A549 (cell line): Measurements from ENCODE around the gene TMEM131. TPM values are rescaled to one million over a fixed set of nuclear protein-coding genes. Genes with fewer than 3 reads are reported as not detected.

Experiments
- ATAC-seq, 2 experiments: fragments of 200-7000 bp in 1 of 2; fragments of >200 bp in 1 of 2; cut with Nextera tagmentation in 1 of 2; cut with Tn5 transposase in 1 of 2; 3 replicates each; pipeline versions ENCODE4 v1.8.0 to v1.9.1; 2018 to 2020; ENCODE audit warnings: mild to moderate bottlenecking in 1 of 2, moderate library complexity in 1 of 2
- CTCF ChIA-PET: fragments of 300-600 bp; sonication (Branson Sonifier 250); formaldehyde crosslinking; extraction: SDS; loops from one replicate; lab custom pipeline; 2021; ENCODE audit warnings: antibody characterized with exemption, inconsistent platforms; lab: Yijun Ruan, JAX
- POLR2A ChIA-PET: fragments of 350-600 bp; formaldehyde crosslinking; extraction: SDS; loops from one replicate; lab custom pipeline; 2021; ENCODE audit warnings: antibody characterized with exemption, inconsistent platforms; lab: Yijun Ruan, JAX
- DNase-seq, 2 experiments: peaks; one replicate each; pipeline versions ENCODE4 v3.0.0 to v3.0.0-alpha.2; 2011 to 2016; ENCODE audit warnings: low read depth in 1 of 2, low spot score in 1 of 2
- FAIRE-seq: peaks from 2 replicates; lab custom pipeline; 2011; peaks lifted over from hg19 to GRCh38; lab: Jason Lieb, UNC
- H3K27ac ChIP-seq, 2 experiments: fragments of >200 bp; sonication (Bioruptor Twin); formaldehyde crosslinking; 3 replicates each; pipeline ENCODE4 v1.5.1; 2016 to 2017
- H3K4me1 ChIP-seq: fragments of >200 bp; sonication (Bioruptor Twin); formaldehyde crosslinking; 3 replicates; pipeline ENCODE4 v1.6.1; 2016
- H3K4me2 ChIP-seq: fragments of >200 bp; sonication (Bioruptor Twin); formaldehyde crosslinking; 3 replicates; pipeline ENCODE4 v1.6.1; 2016
- H3K4me3 ChIP-seq: fragments of >200 bp; sonication (Bioruptor Twin); formaldehyde crosslinking; 3 replicates; pipeline ENCODE4 v1.5.1; 2016
- H3K9me3 ChIP-seq: fragments of >200 bp; sonication (Bioruptor Twin); formaldehyde crosslinking; 3 replicates; pipeline ENCODE4 v1.6.1; 2016
- BHLHE40 ChIP-seq: IDR thresholded peaks from 2 replicates; pipeline ENCODE4 v1.6.1; 2012; ENCODE audit warnings: low read depth, low read length, inconsistent platforms
- CBX8 ChIP-seq: fragments of 200-600 bp; sonication (generic); IDR thresholded peaks from 2 replicates; pipeline ENCODE4 v1.6.1; 2016
- CEBPB ChIP-seq, 2 experiments: fragments of >200 bp in 1 of 2; sonication (Bioruptor Twin) in 1 of 2; formaldehyde crosslinking in 1 of 2; IDR thresholded peaks; 2 replicates each; pipeline ENCODE4 v1.6.1; 2012 to 2016
- CHD2 ChIP-seq: fragments of 150-350 bp; IDR thresholded peaks from 2 replicates; pipeline ENCODE4 v1.6.1; 2014; ENCODE audit warnings: low read length; ENCODE audit not compliant: partially characterized antibody
- E2F6 ChIP-seq: IDR thresholded peaks from 2 replicates; pipeline ENCODE4 v1.6.1; 2012; ENCODE audit warnings: low read depth, borderline replicate concordance
- EHMT2 ChIP-seq: fragments of 200-600 bp; sonication (generic); IDR thresholded peaks from 2 replicates; pipeline ENCODE4 v1.6.1; 2016; ENCODE audit warnings: antibody characterized with exemption, low read depth, mild to moderate bottlenecking, moderate library complexity
- FOXS1 ChIP-seq: fragments of 250-450 bp; sonication (Bioruptor Pico); IDR thresholded peaks from 2 replicates; pipeline ENCODE4 v1.5.0; 2020; ENCODE audit warnings: mild to moderate bottlenecking, moderate library complexity
- HEYL ChIP-seq: fragments of 250-450 bp; sonication (Bioruptor Pico); IDR thresholded peaks from 2 replicates; pipeline ENCODE4 v1.8.0; 2021; ENCODE audit warnings: mild to moderate bottlenecking, moderate library complexity
- HMGXB4 ChIP-seq: fragments of 250-450 bp; sonication (Bioruptor Pico); IDR thresholded peaks from 2 replicates; pipeline ENCODE4 v1.5.0; 2021; ENCODE audit warnings: mild to moderate bottlenecking, moderate library complexity, borderline replicate concordance
- HOXA7 ChIP-seq: fragments of 250-450 bp; sonication (Bioruptor Pico); IDR thresholded peaks from 2 replicates; pipeline ENCODE4 v1.5.0; 2020; ENCODE audit warnings: mild to moderate bottlenecking, moderate library complexity
- HOXB5 ChIP-seq: fragments of 250-450 bp; sonication (Bioruptor Pico); IDR thresholded peaks from 2 replicates; pipeline ENCODE4 v1.5.0; 2020; ENCODE audit warnings: mild to moderate bottlenecking, moderate library complexity
- JUN ChIP-seq, 2 experiments: fragments of >200 bp; sonication (Bioruptor Twin); formaldehyde crosslinking; IDR thresholded peaks; 2 replicates in 1 of 2; 3 replicates in 1 of 2; pipeline ENCODE4 v1.6.1; 2016 to 2017
- PHF8 ChIP-seq: fragments of 200-600 bp; sonication (generic); IDR thresholded peaks from 2 replicates; pipeline ENCODE4 v1.6.1; 2016; ENCODE audit warnings: low read depth, mild to moderate bottlenecking, antibody characterized with exemption, moderate library complexity, borderline replicate concordance
- RARB ChIP-seq: fragments of 250-450 bp; sonication (Bioruptor Pico); IDR thresholded peaks from 2 replicates; pipeline ENCODE4 v1.8.0; 2021; ENCODE audit warnings: mild to moderate bottlenecking, moderate library complexity
- RNF2 ChIP-seq: fragments of 200-600 bp; sonication (generic); IDR thresholded peaks from 2 replicates; pipeline ENCODE4 v1.6.1; 2016; ENCODE audit warnings: low read depth, mild to moderate bottlenecking, antibody characterized with exemption, moderate library complexity, borderline replicate concordance
- SREBF2 ChIP-seq: fragments of 450-650 bp; IDR thresholded peaks from 2 replicates; pipeline ENCODE4 v1.6.1; 2014; ENCODE audit warnings: mild to moderate bottlenecking, moderate library complexity
- ZNF302 ChIP-seq: fragments of 250-450 bp; sonication (Bioruptor Pico); IDR thresholded peaks from 2 replicates; pipeline ENCODE4 v1.9.0; 2021; ENCODE audit warnings: inconsistent platforms, mild to moderate bottlenecking, moderate library complexity
- ZSCAN20 ChIP-seq: fragments of 250-450 bp; sonication (Bioruptor Pico); IDR thresholded peaks from 2 replicates; pipeline ENCODE4 v1.8.0; 2022; ENCODE audit warnings: mild to moderate bottlenecking, moderate library complexity
- WGBS: methylation state at CpG from one replicate; pipeline ENCODE4 v1.1.6; 2017; ENCODE audit errors: missing lambda C conversion rate; 5-methylcytosine and 5-hydroxymethylcytosine counted together
- polyA plus RNA-seq, 4 experiments: library from polyadenylated mRNA; depleted of rRNA in 3 of 4; stranded (reverse); fragments of >200 nt; fragmentation: RNase III in 1 of 4; extraction: RNeasy Plus Mini Kit Qiagen cat#74134 plus additional on column Dnase treatment in 1 of 4; gene quantifications; 2 replicates in 3 of 4; 3 replicates in 1 of 4; pipeline ENCODE4 v1.2.3, GENCODE V29; 2011 to 2017
- TF ChIP-seq, protein P1 (sequence below): fragments of >200 bp; sonication (Bioruptor Twin); formaldehyde crosslinking; IDR thresholded peaks from 3 replicates; pipeline ENCODE4 v1.5.1; 2016

TMEM131 gene
- polyA plus RNA-seq, 2 of the 4 experiments (the other 2 are of a cell fraction) = 14.5 to 21.8 TPM

DNA sequence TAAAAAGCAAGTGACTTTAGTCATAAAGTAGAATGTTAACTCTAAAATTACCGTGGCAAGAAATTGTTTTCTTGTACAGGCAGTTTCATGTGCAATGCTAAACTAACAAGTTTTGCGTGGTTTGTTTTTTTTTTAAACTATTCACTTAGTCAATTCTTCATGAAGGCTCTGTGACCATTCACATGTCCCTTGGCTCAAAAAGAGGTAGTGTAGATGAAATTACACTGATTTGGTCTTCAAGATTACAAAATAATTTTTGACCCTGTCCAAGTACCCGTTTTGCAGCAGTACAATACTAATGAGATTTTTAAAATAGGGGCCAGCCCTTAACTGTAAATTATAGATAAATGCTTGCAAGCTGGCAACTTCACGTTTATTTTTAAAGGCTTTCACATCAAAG, 1.3 kb downstream of the TMEM131 start:
- CTCF ChIA-PET = interaction anchor here (0.5 to 0.6 kb wide), 2 partner anchors 20 to 160 kb away, joined by 3 to 4 read pairs; no protein-coding TSS in a partner anchor
- no peak for TF ChIP-seq FOXS1 (CRISPR knock-in tag)
- Histone ChIP-seq H3K9me3 (no peaks in the 10 kb centered on the region), H3K27ac (peak overlapping the region; percentile 98), H3K4me2 (peak overlapping the region; percentile 86), H3K4me3 (peak overlapping the region; percentile 93), H3K4me1 (peaks cover 22% of the 10 kb centered on the region; the same call in 2 of the 3 replicates)
- DNase-seq (no peak), FAIRE-seq (no peak), ATAC-seq (no peak)
- WGBS = 4% methylated on average over 4 of the region's 4 CpGs
- POLR2A ChIA-PET = no interaction called here

DNA sequence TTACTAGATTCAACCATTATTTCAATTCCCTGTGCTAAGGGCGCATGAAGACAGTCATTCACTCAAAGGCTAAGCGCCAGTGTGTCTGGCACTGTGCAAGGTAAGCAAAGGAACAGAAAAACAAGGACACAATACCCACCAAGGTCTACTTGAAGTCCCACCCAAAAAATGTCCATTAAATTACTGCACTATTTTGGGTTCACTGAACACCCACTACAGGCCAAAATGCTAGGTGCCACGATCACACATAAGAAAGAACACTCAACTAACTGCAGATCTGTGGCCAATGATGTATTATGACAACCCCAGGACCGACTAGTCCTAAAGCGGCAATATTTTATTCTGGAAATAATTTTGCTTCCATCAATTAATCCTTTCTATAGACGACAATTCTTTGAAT, 1.8 kb downstream of the TMEM131 start:
- ChIA-PET POLR2A (no interaction called here), CTCF (no interaction called here)
- Histone ChIP-seq H3K27ac (no peak overlapping the region), H3K4me1 (peaks cover 22% of the 10 kb centered on the region; the same call in 2 of the 3 replicates), H3K4me2 (peak overlapping the region; percentile 86), H3K9me3 (no peaks in the 10 kb centered on the region), H3K4me3 (peak overlapping the region; percentile 93; the same call in 2 of the 3 replicates)
- no peak for DNase-seq
- FAIRE-seq = no peak
- no peak for TF ChIP-seq SREBF2
- TF ChIP-seq, protein P1, sequence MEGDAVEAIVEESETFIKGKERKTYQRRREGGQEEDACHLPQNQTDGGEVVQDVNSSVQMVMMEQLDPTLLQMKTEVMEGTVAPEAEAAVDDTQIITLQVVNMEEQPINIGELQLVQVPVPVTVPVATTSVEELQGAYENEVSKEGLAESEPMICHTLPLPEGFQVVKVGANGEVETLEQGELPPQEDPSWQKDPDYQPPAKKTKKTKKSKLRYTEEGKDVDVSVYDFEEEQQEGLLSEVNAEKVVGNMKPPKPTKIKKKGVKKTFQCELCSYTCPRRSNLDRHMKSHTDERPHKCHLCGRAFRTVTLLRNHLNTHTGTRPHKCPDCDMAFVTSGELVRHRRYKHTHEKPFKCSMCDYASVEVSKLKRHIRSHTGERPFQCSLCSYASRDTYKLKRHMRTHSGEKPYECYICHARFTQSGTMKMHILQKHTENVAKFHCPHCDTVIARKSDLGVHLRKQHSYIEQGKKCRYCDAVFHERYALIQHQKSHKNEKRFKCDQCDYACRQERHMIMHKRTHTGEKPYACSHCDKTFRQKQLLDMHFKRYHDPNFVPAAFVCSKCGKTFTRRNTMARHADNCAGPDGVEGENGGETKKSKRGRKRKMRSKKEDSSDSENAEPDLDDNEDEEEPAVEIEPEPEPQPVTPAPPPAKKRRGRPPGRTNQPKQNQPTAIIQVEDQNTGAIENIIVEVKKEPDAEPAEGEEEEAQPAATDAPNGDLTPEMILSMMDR = no peak
- no peak for TF ChIP-seq CBX8
- TF ChIP-seq PHF8 = no peak
- no peak for TF ChIP-seq HOXB5
- no peak for TF ChIP-seq RNF2
- TF ChIP-seq CHD2 = no peak
- TF ChIP-seq BHLHE40 = no peak
- TF ChIP-seq HEYL = no peak
- TF ChIP-seq HOXA7 (CRISPR knock-in tag) = no peak
- TF ChIP-seq EHMT2 = no peak
- no peak for TF ChIP-seq RARB (CRISPR knock-in tag)
- no peak for TF ChIP-seq CEBPB (IDR thresholded peaks at IDR 0.05)
- TF ChIP-seq HMGXB4 (CRISPR knock-in tag) = no peak
- no peak for TF ChIP-seq JUN (IDR thresholded peaks at IDR 0.05)
- no peak for TF ChIP-seq ZSCAN20
- no peak for TF ChIP-seq ZNF302 (CRISPR knock-in tag)
- TF ChIP-seq FOXS1 (CRISPR knock-in tag) = no peak
- no peak for TF ChIP-seq E2F6
- 66% methylated on average over 6 of the region's 6 CpGs for WGBS
- ATAC-seq = no peak
